ENCODE results near the gene TSPAN6. TPM values are rescaled to one million over a fixed set of nuclear protein-coding genes. Genes with fewer than 3 reads are reported as not detected.

Gene TSPAN6
- total RNA-seq, 1 experiment from 2014 or later = 47.4 TPM

DNA sequence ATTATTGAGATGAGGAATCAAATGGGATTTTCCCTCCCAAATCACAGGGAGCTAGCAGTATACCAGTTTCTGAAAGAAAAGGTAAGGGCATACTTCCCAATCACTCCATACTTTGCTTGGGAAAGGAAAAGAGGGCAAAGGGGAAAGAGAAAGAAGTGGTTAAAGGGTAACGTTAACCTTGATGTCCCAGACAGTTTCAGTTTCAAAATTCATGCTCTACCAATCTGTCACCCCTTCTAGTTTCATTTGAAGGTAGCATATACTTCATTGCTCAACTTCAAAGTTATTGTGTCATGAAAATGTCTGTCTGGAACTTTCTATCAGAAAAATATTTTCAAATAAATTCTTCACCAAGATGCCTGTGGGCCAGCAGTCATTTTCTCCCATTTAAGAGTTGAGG lies 35.8 kb downstream of the TSPAN6 start:
- no peaks in the 10 kb centered on the region for H3K9me2 ChIP-seq (replicated peaks; ENCODE audit: low read length)
- H3K79me2 ChIP-seq (ENCODE audit: low read length) = no peaks in the 10 kb centered on the region
- no peak overlapping the region for H3K9ac ChIP-seq (ENCODE audit: low read length)
- no peaks in the 10 kb centered on the region for H3K4me1 ChIP-seq (ENCODE audit: insufficient read depth, low read length)
- H3K4me3 ChIP-seq (ENCODE audit: low read length) = no peak overlapping the region
- H3K27me3 ChIP-seq (ENCODE audit: low read length) = peaks cover 30% of the 10 kb centered on the region
- no peaks in the 10 kb centered on the region for H3K9me3 ChIP-seq (ENCODE audit: low read length)
- TF ChIP-seq CTCF (conservative IDR thresholded peaks at IDR 0.05; ENCODE audit: low read depth, low read length) (no peak), EZH2 (IDR thresholded peaks at IDR 0.05; ENCODE audit: low read length, unreplicated experiment) (no peak), EZH2phosphoT487 (IDR thresholded peaks at IDR 0.05; ENCODE audit: borderline replicate concordance, low read length) (no peak)
- H3F3A ChIP-seq (ENCODE audit: low read length, unreplicated experiment) = no peaks in the 10 kb centered on the region
- no peak for ATAC-seq
- H3K27ac ChIP-seq (ENCODE audit: low read length) = no peak overlapping the region
- intact Hi-C loops (cut with micrococcal nuclease) = no loop called here
- no peak for DNase-seq
- H3K36me3 ChIP-seq (ENCODE audit: low read depth, low read length) = no peaks in the 10 kb centered on the region
- CTCF ChIA-PET = no interaction called here
- no peak overlapping the region for H2AFZ ChIP-seq (ENCODE audit: low read length)
- no peaks in the 10 kb centered on the region for H4K20me1 ChIP-seq (ENCODE audit: low read length)
- BruUV-seq (replicated peaks) = no TSS peak
- POLR2A ChIA-PET (ENCODE audit: unreplicated experiment) = no interaction called here
- no peak overlapping the region for H3K4me2 ChIP-seq (ENCODE audit: low read length)

- no peak overlapping the region for H3K4me3 ChIP-seq (ENCODE audit: low read length)
- no peak overlapping the region for H3K4me2 ChIP-seq (ENCODE audit: low read length)
- no peak overlapping the region for H2AFZ ChIP-seq (ENCODE audit: low read length)
- ChIA-PET POLR2A (ENCODE audit: unreplicated experiment) (no interaction called here), CTCF (no interaction called here)
- no peaks in the 10 kb centered on the region for H3K79me2 ChIP-seq (ENCODE audit: low read length)
- no peaks in the 10 kb centered on the region for H3K9me3 ChIP-seq (ENCODE audit: low read length)
- no peaks in the 10 kb centered on the region for H3K9me2 ChIP-seq (replicated peaks; ENCODE audit: low read length)
- DNase-seq (no peak), ATAC-seq (no peak)
- no peak overlapping the region for H3K9ac ChIP-seq (ENCODE audit: low read length)
- peaks cover 30% of the 10 kb centered on the region for H3K27me3 ChIP-seq (ENCODE audit: low read length)
- no peaks in the 10 kb centered on the region for H4K20me1 ChIP-seq (ENCODE audit: low read length)
- no peaks in the 10 kb centered on the region for H3K36me3 ChIP-seq (ENCODE audit: low read depth, low read length)
- BruUV-seq (replicated peaks) = no TSS peak
- intact Hi-C loops (cut with micrococcal nuclease) = no loop called here
- H3F3A ChIP-seq (ENCODE audit: low read length, unreplicated experiment) = no peaks in the 10 kb centered on the region
- no peaks in the 10 kb centered on the region for H3K4me1 ChIP-seq (ENCODE audit: insufficient read depth, low read length)
- TF ChIP-seq CTCF (conservative IDR thresholded peaks at IDR 0.05; ENCODE audit: low read depth, low read length) (no peak), EZH2 (IDR thresholded peaks at IDR 0.05; ENCODE audit: low read length, unreplicated experiment) (no peak), EZH2phosphoT487 (IDR thresholded peaks at IDR 0.05; ENCODE audit: borderline replicate concordance, low read length) (no peak)
- H3K27ac ChIP-seq (ENCODE audit: low read length) = no peak overlapping the region
These were observed 36.3 kb downstream of the TSPAN6 start for GRCh38 chrX:100600340-100600739.

GRCh38 chrX:100599456-100599855 lies 37.1 kb downstream of the TSPAN6 start:
- H3K9ac ChIP-seq (ENCODE audit: low read length) = no peak overlapping the region
- H3K79me2 ChIP-seq (ENCODE audit: low read length) = no peaks in the 10 kb centered on the region
- no peaks in the 10 kb centered on the region for H3K9me2 ChIP-seq (replicated peaks; ENCODE audit: low read length)
- ChIA-PET CTCF (no interaction called here), POLR2A (ENCODE audit: unreplicated experiment) (no interaction called here)
- H3K9me3 ChIP-seq (ENCODE audit: low read length) = no peaks in the 10 kb centered on the region
- intact Hi-C loops (cut with micrococcal nuclease) = no loop called here
- no peak overlapping the region for H3K27ac ChIP-seq (ENCODE audit: low read length)
- H3K4me3 ChIP-seq (ENCODE audit: low read length) = no peak overlapping the region
- ATAC-seq (no peak), DNase-seq (no peak)
- no peaks in the 10 kb centered on the region for H4K20me1 ChIP-seq (ENCODE audit: low read length)
- TF ChIP-seq EZH2 (IDR thresholded peaks at IDR 0.05; ENCODE audit: low read length, unreplicated experiment) = no peak
- no peak for TF ChIP-seq CTCF (conservative IDR thresholded peaks at IDR 0.05; ENCODE audit: low read depth, low read length)
- no peak overlapping the region for H3K4me2 ChIP-seq (ENCODE audit: low read length)
- no TSS peak for BruUV-seq (replicated peaks)
- H2AFZ ChIP-seq (ENCODE audit: low read length) = no peak overlapping the region
- no peaks in the 10 kb centered on the region for H3K4me1 ChIP-seq (ENCODE audit: insufficient read depth, low read length)
- H3K36me3 ChIP-seq (ENCODE audit: low read depth, low read length) = no peaks in the 10 kb centered on the region
- H3K27me3 ChIP-seq (ENCODE audit: low read length) = peaks cover 30% of the 10 kb centered on the region
- H3F3A ChIP-seq (ENCODE audit: low read length, unreplicated experiment) = no peaks in the 10 kb centered on the region

Measured in PC-3 (cell line).